ENCODE data around the gene PHB1.
"Not testable (repeated sequence)": the region's sequence is repeated elsewhere in the genome, so short reads cannot be mapped to it uniquely, and the experiment has no call there.

PHB1 gene

DNA sequence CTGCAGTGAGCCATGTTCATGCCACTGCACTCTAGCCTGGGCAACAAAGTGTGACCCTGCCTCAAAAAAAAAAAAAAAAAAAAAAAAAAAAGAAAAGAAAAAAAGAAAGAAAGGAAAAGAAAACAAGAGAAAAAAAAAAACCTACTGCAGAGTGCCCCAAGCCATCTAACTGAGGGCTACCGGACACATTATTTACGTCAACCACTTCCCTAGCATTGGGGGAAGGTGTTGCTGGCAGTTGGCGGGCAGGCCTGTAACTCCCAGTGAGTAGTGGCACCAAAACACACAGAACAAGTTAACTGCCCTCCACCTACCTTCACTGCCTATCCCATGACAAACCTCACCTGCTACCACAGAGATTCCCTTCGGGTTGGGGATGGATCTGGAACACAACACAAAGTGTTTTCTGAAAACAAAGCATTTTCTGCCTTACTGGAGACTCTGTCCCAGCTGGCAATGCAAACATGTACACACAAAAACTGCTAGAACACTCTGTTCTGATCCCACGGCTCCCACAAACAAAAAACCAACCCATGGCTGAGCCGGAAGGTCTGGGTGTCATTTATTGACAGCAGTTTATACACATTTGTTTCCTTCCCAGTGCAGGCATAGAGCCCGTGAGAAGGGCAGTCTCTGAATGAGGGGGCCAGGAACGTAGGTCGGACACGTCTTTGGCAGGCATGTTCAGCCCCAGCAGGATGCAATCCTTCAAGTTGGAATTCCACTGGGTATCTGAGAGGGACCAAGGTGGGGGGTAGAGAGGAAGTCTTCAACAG is 11.0 kb downstream of the PHB1 start:
- no peak for DNase-seq

DNA sequence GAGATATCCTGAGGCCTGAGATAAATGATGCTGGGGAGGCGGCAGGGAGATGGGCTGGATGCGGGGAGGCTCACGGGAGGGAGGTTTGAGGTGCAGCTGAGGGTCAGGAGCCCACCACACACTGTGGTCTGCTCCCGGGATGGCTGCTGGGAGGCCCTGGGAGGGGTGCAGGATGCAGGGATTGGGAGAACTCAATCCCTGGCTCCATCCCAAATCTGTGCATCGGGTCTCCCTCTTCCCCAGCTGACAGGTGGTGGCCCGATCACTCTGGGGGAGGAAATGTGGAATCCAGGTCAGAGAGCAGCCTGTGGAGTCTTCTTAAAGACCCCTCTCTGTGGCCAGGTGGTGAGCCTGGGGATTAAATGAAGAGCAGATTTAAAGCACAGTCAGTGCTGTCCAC is 12.0 kb downstream of the PHB1 start:
- DNase-seq = no peak

- no peak for DNase-seq
These were observed 12.6 kb downstream of the PHB1 start for GRCh38 chr17:49401971-49402611.

- no peak for DNase-seq
These were observed 14.7 kb downstream of the PHB1 start for GRCh38 chr17:49399995-49400394.

DNA sequence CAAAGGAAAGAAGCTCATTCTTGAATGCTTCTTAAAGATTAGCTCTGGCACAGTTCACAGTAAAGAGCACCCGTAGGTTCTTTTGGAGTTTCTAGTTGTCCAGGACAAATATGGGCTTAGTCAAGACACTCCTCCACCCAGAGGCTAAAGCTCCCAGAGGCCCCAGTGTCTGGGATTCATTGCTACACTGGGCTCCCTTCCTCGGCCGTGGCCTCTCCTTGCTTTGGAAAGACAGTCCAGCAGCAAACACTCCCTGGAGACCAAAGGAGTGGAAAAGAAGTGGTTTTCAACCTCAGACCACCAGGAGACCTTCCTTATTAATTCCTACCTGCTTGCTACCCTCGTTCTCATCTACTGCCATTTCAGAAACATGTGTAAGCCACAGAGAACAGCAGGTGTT is 17.1 kb downstream of the PHB1 start:
- DNase-seq = no peak

DNA sequence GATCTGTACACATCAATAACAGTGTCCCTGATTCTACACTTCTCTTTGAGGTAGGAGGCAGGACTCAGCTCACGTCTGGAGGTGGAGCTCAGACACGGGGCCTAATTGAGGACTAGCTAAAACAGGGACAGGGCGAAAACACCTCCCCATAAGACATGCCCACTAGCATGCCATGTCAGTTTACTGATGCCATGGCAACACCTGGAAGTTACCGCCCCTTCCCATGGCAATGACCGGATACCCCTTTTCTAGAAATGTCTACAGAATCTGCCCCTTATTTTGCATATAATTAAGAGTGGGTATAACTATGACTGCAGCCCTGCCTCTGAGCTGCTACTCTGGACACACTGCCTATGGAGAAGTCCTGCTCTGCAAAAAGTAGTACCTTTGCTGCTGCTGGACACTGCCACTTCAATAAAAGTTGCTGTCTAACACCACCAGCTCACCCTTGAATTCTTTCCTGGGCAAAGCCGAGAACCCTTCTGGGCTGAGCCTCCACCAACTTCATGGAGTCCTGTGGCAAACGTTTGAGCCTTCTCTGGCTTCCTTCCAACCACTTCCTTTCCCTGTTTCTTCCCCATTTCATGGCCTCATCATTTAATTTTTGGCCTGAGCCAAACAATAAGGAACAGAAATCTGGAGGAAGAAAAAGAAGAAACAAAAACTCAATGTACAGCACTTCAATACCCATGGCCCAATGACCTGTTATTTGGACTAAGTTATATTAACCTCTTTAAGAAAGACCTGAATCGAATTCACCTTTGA is 21.0 kb downstream of the PHB1 start:
- DNase-seq = no peak

DNA sequence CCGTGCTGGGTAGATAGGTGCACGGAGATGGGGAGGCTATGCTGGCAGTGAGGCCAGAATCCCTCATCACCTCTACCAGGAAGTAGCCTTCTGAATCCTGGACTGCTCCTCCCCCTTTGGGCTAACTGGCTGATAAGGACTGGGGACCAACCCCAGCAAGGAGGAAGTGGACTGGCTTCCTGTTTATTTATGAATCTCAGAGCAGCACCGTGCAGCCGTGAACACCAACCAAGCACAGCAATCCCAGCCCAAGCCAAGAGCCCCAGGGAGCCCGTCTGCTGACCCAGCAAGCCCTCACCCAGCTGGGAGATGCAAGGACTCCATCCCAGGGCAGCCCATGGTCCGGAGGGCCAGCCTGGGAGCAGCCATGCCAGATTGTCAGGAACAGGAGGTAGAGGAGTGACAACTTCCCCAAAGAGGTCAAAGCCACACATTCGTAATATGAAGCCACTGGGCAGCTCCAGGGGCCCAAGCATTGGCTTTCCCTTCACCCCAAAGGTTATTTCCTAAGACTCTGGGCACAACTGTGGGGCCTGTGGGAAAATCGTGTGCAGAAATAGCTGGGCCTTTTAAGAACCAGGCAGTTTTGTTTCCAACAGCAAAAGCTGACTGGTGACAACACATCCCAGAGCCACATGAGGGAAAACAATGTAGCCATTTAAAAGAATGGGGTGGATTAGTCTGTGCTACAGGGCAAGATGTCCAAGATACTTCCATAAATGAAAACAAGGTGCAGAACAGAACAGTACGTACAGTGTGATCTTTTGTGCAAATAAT is 23.9 kb downstream of the PHB1 start:
- DNase-seq = no peak

- DNase-seq = not testable (repeated sequence)
These were observed 25.0 kb downstream of the PHB1 start for GRCh38 chr17:49389514-49390347.

GRCh38 chr17:49388692-49389513 is 25.8 kb downstream of the PHB1 start:
- DNase-seq = no peak

DNA sequence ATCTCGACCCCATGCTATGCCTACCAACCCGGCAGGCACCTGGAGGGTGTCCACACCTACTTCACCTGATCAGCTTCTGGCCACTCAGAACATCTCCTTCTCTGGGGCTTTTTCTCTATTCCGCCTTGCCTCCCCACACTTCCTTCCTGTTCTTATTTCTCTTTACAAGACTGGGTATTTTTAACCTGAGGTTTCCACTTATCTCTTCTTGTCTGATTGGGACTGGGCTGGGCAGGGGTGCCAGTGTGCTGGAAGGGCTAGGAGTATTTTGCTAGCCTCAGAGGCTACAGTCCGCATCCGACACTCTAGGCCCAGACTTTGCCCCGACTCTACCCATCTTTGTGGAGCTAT is 26.4 kb downstream of the PHB1 start:
- no peak for DNase-seq

DNA sequence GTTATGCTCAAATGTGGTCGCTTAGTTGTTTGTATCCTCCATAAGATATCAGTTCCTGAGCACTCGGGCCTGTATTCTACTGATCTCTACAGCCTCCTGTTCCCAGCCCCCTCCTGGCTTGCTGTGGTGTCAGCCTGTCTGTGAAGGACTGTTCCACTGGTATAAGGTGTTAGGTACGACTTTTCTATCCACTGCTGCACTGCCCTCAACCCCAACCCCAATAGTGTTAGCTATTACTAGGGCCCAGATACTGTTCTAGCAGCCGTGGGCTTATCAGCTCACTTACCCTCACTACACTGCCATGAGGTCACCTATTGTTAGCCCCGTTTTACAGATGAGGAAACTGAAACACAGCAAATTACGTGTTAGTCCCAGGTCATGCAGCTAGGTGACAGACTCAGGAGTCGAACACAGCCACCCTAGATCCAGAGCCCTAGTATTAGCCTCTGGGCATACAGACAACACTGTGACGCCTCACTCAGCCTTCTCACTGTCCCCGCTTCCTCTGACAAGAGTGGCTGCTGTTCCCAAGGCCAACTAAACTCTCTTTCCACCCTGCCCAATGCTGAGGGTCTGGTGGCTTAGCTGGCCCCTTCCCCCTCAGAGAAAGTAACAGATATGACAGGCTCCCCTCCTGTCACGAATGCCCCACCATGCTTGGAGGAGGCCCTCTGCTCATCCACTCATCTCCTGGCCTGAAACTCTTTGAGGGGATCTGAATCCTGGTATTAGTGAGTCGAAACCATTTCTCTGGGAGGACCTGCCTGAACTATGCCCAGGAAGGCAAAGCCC is 27.0 kb downstream of the PHB1 start:
- no peak for DNase-seq

DNA sequence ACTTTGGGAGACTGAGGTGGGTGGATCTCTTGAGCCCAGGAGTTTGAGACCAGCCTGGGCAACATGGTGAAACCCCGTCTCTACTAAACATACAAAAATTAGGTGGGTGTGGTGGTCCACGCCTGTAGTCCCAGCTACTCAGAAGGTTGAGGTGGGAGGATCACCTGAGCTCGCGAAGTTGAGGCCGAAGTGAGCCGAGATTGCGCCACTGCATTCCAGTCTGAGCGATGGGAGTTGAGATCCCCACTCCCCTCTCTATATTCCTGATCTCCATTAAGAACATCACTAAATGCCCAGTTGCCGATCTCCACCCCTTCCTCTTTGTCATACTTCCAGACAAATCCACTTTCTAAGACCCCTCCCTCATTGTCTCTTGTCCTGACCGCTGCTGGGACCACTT is 28.3 kb downstream of the PHB1 start:
- DNase-seq = no peak

GRCh38 chr17:49384951-49385350 is 29.7 kb downstream of the PHB1 start:
- no peak for DNase-seq

DNA sequence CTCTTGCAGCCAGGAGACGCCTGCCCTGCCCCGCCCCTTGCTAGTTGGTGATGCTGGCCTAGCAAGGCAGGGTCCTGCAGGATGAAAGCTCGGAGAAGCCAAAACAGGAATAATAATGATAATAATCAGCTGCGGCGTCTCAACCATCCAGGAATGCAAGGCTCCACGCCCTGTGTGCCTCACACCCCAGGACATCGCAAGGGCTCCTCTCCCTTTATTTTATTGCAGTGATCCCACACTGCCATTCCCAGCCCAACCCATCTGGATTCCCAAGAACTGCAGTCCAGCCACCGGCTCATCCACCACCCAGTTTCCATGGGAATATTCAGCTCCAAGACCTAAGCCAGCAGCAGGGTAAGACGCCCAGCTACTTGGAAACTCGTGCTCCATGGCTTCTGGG is 31.6 kb downstream of the PHB1 start:
- no peak for DNase-seq

DNA sequence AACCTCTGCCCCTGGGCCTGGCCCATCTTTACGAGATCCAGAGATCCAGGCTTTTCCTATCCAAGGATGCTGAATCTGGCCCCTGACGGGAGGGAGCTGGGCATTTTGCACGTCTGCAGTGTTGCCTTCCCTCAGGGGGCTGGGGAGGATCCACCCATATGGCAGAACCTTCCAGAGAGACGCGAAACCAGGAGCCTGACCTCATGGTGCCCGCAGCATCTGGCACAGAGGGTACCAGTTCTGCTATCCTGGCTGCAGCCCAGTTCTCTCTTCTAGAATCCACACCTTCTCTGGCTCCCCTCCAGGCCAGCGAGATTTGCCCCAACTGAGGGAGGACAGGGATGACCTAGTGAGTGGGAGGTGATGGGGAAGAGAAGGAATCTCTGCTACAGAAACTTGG is 32.1 kb downstream of the PHB1 start:
- DNase-seq = no peak

DNA sequence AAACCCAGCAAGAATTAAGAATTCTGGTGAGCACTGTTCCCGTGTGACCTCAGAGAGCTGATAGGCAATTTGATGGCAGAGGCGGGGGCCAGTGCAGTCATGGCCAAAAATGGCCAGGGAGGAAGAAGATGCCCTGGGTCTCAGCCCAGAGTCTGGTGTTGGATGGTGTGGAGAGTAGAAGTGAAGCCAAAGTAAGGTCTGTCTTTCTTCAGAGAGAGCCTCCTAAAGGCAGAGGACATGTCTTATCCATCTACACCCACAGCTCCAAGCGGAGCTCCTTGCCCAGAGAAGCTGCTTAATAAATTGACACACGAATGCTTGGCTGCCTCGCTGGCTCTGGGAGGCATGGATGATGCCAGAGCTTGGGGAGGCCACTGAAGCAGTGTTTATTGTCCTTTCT is 32.9 kb downstream of the PHB1 start:
- no peak for DNase-seq

- DNase-seq = no peak
These were observed 33.6 kb downstream of the PHB1 start for GRCh38 chr17:49381033-49381432.

- DNase-seq = no peak
These were observed 34.8 kb downstream of the PHB1 start for GRCh38 chr17:49379926-49380325.

DNA sequence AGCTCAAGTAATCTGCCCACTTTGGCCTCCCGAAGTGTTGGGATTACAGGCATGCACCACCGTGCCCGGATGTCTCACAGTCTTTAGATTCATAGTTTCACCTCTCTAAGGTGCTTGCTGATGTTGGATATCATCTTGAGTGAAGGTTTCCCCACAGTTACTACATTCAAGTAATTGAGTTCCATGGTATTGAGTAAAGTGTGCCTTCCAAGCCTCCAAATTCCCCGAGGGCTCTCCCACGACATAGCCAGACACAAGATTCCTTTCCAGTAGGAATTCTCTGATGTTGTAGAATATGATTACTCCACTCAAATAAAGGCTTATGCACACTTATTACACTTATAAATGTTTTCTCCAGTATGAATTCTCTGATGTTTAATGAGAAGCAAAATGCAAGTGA is 36.4 kb downstream of the PHB1 start:
- no peak for DNase-seq

DNA sequence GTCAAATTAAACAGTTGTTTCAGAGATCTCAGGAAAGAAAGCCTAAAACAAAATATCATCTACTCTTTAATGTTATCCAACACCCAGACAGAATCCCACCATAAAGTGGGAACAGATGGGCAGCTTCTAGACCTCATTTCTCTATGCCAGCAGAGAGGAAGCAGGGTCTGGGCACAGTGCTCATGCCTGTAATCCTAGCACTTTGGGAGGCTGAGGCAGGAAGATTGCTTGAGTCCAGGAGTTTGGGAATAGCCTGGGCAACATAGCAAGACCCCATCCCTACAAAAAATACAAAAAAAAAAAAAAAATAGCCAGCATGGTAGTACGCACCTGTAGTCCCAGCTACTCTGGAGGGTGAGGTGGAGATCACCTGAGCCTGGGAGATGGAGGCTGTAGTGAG is 39.1 kb downstream of the PHB1 start:
- no peak for DNase-seq

GRCh38 chr17:49373115-49373514 is 41.6 kb downstream of the PHB1 start:
- no peak for DNase-seq
